Astrocyte (in vitro differentiated cells and primary cell): ENCODE results near the gene FOXL1. TPM values are rescaled to one million over a fixed set of nuclear protein-coding genes. Genes with fewer than 3 reads are reported as not detected.

Source experiments
- DNase-seq: peaks from one replicate; pipeline ENCODE4 v3.0.0-alpha.2; 2010; ENCODE audit warnings: low read depth
- FAIRE-seq: peaks from 2 replicates; lab custom pipeline; 2011; peaks lifted over from hg19 to GRCh38; lab: Jason Lieb, UNC
- H2AFZ ChIP-seq: 2 replicates; pipeline ENCODE4 v1.6.0; 2012; ENCODE audit warnings: low read depth, low read length, inconsistent platforms
- H3K27ac ChIP-seq: 2 replicates; pipeline ENCODE4 v1.5.1; 2011; ENCODE audit warnings: low read depth, low read length, inconsistent platforms
- H3K27me3 ChIP-seq: 2 replicates; pipeline ENCODE4 v1.6.0; 2011; ENCODE audit warnings: low read length, inconsistent platforms; ENCODE audit not compliant: insufficient read depth
- H3K36me3 ChIP-seq: 2 replicates; pipeline ENCODE4 v1.5.1; 2011; ENCODE audit warnings: low read length, inconsistent platforms; ENCODE audit not compliant: insufficient read depth
- H3K4me1 ChIP-seq: 2 replicates; pipeline ENCODE4 v1.5.1; 2011; ENCODE audit warnings: low read length, inconsistent platforms; ENCODE audit not compliant: insufficient read depth
- H3K4me2 ChIP-seq: 2 replicates; pipeline ENCODE4 v1.6.0; 2012; ENCODE audit warnings: low read length, inconsistent platforms
- H3K4me3 ChIP-seq: 2 replicates; pipeline ENCODE4 v1.5.1; 2011; ENCODE audit warnings: low read depth, mild to moderate bottlenecking, low read length, inconsistent platforms; ENCODE audit not compliant: insufficient read depth
- H3K79me2 ChIP-seq: 2 replicates; pipeline ENCODE4 v1.6.0; 2012; ENCODE audit warnings: mild to moderate bottlenecking, low read length, inconsistent platforms; ENCODE audit not compliant: insufficient read depth
- H3K9ac ChIP-seq: 2 replicates; pipeline ENCODE4 v1.6.0; 2012; ENCODE audit warnings: mild to moderate bottlenecking, low read length, inconsistent platforms
- H3K9me3 ChIP-seq: 2 replicates; pipeline ENCODE4 v1.5.1; 2012; ENCODE audit warnings: low read depth, mild to moderate bottlenecking, low read length, inconsistent platforms; ENCODE audit not compliant: insufficient read depth
- H4K20me1 ChIP-seq: 2 replicates; pipeline ENCODE4 v1.6.0; 2012; ENCODE audit warnings: low read length, inconsistent platforms; ENCODE audit not compliant: insufficient read depth
- H3K27ac Mint-ChIP-seq: one replicate; pipeline ENCODE4 v1.8.0; 2021; ENCODE audit warnings: mild to moderate bottlenecking, mixed read lengths; ENCODE audit not compliant: unreplicated experiment
- H3K27me3 Mint-ChIP-seq: one replicate; pipeline ENCODE4 v1.8.0; 2021; ENCODE audit warnings: low read depth, mixed read lengths; ENCODE audit not compliant: unreplicated experiment
- H3K36me3 Mint-ChIP-seq: one replicate; pipeline ENCODE4 v1.8.0; 2021; ENCODE audit warnings: low read depth, mixed read lengths; ENCODE audit not compliant: unreplicated experiment
- H3K4me1 Mint-ChIP-seq: one replicate; pipeline ENCODE4 v1.8.0; 2021; ENCODE audit warnings: low read depth, mixed read lengths; ENCODE audit not compliant: unreplicated experiment
- H3K4me3 Mint-ChIP-seq: one replicate; pipeline ENCODE4 v1.8.0; 2021; ENCODE audit warnings: mild to moderate bottlenecking, moderate library complexity, mixed read lengths; ENCODE audit not compliant: unreplicated experiment
- H3K9me3 Mint-ChIP-seq: one replicate; pipeline ENCODE4 v1.8.0; 2021; ENCODE audit warnings: mild to moderate bottlenecking, mixed read lengths; ENCODE audit not compliant: unreplicated experiment
- EZH2 ChIP-seq: IDR thresholded peaks from 2 replicates; pipeline ENCODE4 v1.6.1; 2012; ENCODE audit warnings: mild to moderate bottlenecking, low read length, inconsistent platforms; ENCODE audit not compliant: insufficient read depth
- total RNA-seq: library from RNA; stranded (reverse); gene quantifications from 2 replicates; pipeline ENCODE4 v1.2.1, GENCODE V29; 2021
- TF ChIP-seq, protein P1 (sequence below): IDR thresholded peaks from 2 replicates; pipeline ENCODE4 v1.5.1; 2011; ENCODE audit warnings: low read depth, mild to moderate bottlenecking, inconsistent platforms, low read length, moderate library complexity; ENCODE audit not compliant: insufficient read depth

The FOXL1 gene
- total RNA-seq, 1 donor from 2014 or later, result 6.1 TPM

DNA sequence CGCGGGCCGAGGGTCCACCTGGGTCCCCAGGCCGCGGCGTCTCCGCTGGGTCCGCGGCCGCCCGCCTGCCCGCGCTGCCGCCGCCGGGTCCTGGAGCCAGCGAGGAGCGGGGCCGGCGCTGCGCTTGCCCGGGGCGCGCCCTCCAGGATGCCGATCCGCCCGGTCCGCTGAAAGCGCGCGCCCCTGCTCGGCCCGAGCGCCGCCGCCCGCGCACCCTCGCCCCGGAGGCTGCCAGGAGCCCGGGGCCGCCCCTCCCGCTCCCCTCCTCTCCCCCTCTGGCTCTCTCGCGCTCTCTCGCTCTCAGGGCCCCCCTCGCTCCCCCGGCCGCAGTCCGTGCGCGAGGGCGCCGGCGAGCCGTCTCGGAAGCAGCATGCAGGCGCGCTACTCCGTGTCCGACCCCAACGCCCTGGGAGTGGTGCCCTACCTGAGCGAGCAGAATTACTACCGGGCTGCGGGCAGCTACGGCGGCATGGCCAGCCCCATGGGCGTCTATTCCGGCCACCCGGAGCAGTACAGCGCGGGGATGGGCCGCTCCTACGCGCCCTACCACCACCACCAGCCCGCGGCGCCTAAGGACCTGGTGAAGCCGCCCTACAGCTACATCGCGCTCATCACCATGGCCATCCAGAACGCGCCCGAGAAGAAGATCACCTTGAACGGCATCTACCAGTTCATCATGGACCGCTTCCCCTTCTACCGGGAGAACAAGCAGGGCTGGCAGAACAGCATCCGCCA is 11.2 kb upstream of the FOXL1 start:
- Mint-ChIP-seq H3K27ac (no peak overlapping the region), H3K4me3 (peak overlapping the region; percentile 86), H3K9me3 (no peaks in the 10 kb centered on the region), H3K36me3 (peaks cover 14% of the 10 kb centered on the region), H3K27me3 (peaks cover 41% of the 10 kb centered on the region), H3K4me1 (peaks cover 12% of the 10 kb centered on the region)
- FAIRE-seq (no peak), DNase-seq (peak; percentile 76)
- no peaks in the 10 kb centered on the region for H3K27me3 ChIP-seq
- TF ChIP-seq EZH2, result no peak
- TF ChIP-seq, protein P1, sequence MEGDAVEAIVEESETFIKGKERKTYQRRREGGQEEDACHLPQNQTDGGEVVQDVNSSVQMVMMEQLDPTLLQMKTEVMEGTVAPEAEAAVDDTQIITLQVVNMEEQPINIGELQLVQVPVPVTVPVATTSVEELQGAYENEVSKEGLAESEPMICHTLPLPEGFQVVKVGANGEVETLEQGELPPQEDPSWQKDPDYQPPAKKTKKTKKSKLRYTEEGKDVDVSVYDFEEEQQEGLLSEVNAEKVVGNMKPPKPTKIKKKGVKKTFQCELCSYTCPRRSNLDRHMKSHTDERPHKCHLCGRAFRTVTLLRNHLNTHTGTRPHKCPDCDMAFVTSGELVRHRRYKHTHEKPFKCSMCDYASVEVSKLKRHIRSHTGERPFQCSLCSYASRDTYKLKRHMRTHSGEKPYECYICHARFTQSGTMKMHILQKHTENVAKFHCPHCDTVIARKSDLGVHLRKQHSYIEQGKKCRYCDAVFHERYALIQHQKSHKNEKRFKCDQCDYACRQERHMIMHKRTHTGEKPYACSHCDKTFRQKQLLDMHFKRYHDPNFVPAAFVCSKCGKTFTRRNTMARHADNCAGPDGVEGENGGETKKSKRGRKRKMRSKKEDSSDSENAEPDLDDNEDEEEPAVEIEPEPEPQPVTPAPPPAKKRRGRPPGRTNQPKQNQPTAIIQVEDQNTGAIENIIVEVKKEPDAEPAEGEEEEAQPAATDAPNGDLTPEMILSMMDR, result no peak
- H3K9me3 ChIP-seq, result no peaks in the 10 kb centered on the region
- H3K79me2 ChIP-seq, result peaks cover 74% of the 10 kb centered on the region
- H3K27ac ChIP-seq, result peak overlapping the region; percentile 94
- H3K36me3 ChIP-seq, result peaks cover 8% of the 10 kb centered on the region
- H4K20me1 ChIP-seq, result peaks cover 38% of the 10 kb centered on the region
- peaks cover 27% of the 10 kb centered on the region for H3K4me1 ChIP-seq
- peak overlapping the region; percentile 86 for H3K4me2 ChIP-seq
- H2AFZ ChIP-seq, result no peak overlapping the region
- peak overlapping the region; percentile 97 for H3K4me3 ChIP-seq
- H3K9ac ChIP-seq, result peak overlapping the region; percentile 99

DNA sequence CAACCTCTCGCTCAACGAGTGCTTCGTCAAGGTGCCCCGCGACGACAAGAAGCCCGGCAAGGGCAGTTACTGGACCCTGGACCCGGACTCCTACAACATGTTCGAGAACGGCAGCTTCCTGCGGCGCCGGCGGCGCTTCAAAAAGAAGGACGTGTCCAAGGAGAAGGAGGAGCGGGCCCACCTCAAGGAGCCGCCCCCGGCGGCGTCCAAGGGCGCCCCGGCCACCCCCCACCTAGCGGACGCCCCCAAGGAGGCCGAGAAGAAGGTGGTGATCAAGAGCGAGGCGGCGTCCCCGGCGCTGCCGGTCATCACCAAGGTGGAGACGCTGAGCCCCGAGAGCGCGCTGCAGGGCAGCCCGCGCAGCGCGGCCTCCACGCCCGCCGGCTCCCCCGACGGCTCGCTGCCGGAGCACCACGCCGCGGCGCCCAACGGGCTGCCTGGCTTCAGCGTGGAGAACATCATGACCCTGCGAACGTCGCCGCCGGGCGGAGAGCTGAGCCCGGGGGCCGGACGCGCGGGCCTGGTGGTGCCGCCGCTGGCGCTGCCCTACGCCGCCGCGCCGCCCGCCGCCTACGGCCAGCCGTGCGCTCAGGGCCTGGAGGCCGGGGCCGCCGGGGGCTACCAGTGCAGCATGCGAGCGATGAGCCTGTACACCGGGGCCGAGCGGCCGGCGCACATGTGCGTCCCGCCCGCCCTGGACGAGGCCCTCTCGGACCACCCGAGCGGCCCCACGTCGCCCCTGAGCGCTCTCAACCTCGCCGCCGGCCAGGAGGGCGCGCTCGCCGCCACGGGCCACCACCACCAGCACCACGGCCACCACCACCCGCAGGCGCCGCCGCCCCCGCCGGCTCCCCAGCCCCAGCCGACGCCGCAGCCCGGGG is 10.4 kb upstream of the FOXL1 start:
- H3K4me1 Mint-ChIP-seq, result peaks cover 15% of the 10 kb centered on the region
- H3K27me3 Mint-ChIP-seq, result peaks cover 44% of the 10 kb centered on the region
- Histone ChIP-seq H3K4me3 (peak overlapping the region; percentile 97), H3K9ac (peak overlapping the region; percentile 99), H3K27me3 (no peaks in the 10 kb centered on the region), H3K4me2 (peak overlapping the region; percentile 86), H3K4me1 (peaks cover 35% of the 10 kb centered on the region), H3K36me3 (peaks cover 8% of the 10 kb centered on the region), H4K20me1 (peaks cover 46% of the 10 kb centered on the region), H3K79me2 (peaks cover 82% of the 10 kb centered on the region), H3K27ac (peak overlapping the region; percentile 94), H2AFZ (no peak overlapping the region), H3K9me3 (no peaks in the 10 kb centered on the region)
- DNase-seq, result no peak
- peak overlapping the region; percentile 86 for H3K4me3 Mint-ChIP-seq
- peaks cover 14% of the 10 kb centered on the region for H3K36me3 Mint-ChIP-seq
- TF ChIP-seq EZH2, result no peak
- TF ChIP-seq, protein P1, result no peak
- H3K9me3 Mint-ChIP-seq, result no peaks in the 10 kb centered on the region
- no peak for FAIRE-seq
- H3K27ac Mint-ChIP-seq, result no peak overlapping the region
